WTC11 (cell line): ENCODE data around the gene COL18A1. TPM values are rescaled to one million over a fixed set of nuclear protein-coding genes. Genes with fewer than 3 reads are reported as not detected.

Experiments used
- ATAC-seq: fragments of 200-7000 bp; cut with Tn5 transposase; 2 replicates; pipeline ENCODE4 v1.10.0; 2021; ENCODE audit warnings: mild to moderate bottlenecking, moderate library complexity
- CTCF ChIA-PET: fragments of 300-600 bp; sonication (Branson Sonifier 250); formaldehyde crosslinking; loops from one replicate; lab custom pipeline; 2021; ENCODE audit warnings: antibody characterized with exemption; lab: Charles Lee
- POLR2A ChIA-PET: fragments of 350-600 bp; sonication (Branson Sonifier 250); formaldehyde crosslinking; loops from one replicate; lab custom pipeline; 2021; ENCODE audit warnings: antibody characterized with exemption; lab: Charles Lee
- DNase-seq: peaks from one replicate; pipeline ENCODE4 v3.0.0; 2021; ENCODE audit warnings: low spot score
- H3K27ac Mint-ChIP-seq: 2 replicates; pipeline ENCODE4 v1.8.0; 2021; ENCODE audit warnings: mixed read lengths
- H3K27me3 Mint-ChIP-seq: 2 replicates; pipeline ENCODE4 v1.8.0; 2021; ENCODE audit warnings: low read depth, mild to moderate bottlenecking, moderate library complexity, mixed read lengths
- H3K36me3 Mint-ChIP-seq: 2 replicates; pipeline ENCODE4 v1.8.0; 2021; ENCODE audit warnings: mixed read lengths
- H3K4me1 Mint-ChIP-seq: 2 replicates; pipeline ENCODE4 v1.8.0; 2022; ENCODE audit warnings: mixed read lengths
- H3K4me3 Mint-ChIP-seq: 2 replicates; pipeline ENCODE4 v1.8.0; 2021; ENCODE audit warnings: mild to moderate bottlenecking, moderate library complexity, mixed read lengths
- H3K9me3 Mint-ChIP-seq: 2 replicates; pipeline ENCODE4 v1.8.0; 2021; ENCODE audit warnings: mixed read lengths
- ARID4B ChIP-seq: sonication (generic); formaldehyde crosslinking; IDR thresholded peaks from 2 replicates; pipeline ENCODE4 v1.8.0; 2023; ENCODE audit warnings: missing genetic modification reagents, mild to moderate bottlenecking, borderline replicate concordance
- CREM ChIP-seq: sonication (generic); formaldehyde crosslinking; IDR thresholded peaks from 2 replicates; pipeline ENCODE4 v1.8.1; 2022; ENCODE audit warnings: mild to moderate bottlenecking, missing genetic modification reagents, moderate library complexity
- ESRRA ChIP-seq: sonication (generic); formaldehyde crosslinking; IDR thresholded peaks from 2 replicates; pipeline ENCODE4 v1.8.1; 2022; ENCODE audit warnings: mild to moderate bottlenecking, missing genetic modification reagents, borderline replicate concordance
- ETV6 ChIP-seq: sonication (generic); formaldehyde crosslinking; IDR thresholded peaks from 2 replicates; pipeline ENCODE4 v1.8.1; 2022; ENCODE audit warnings: mild to moderate bottlenecking, missing genetic modification reagents
- GRHL2 ChIP-seq: fragments of 250-450 bp; sonication (Bioruptor Pico); IDR thresholded peaks from 2 replicates; pipeline ENCODE4 v1.8.0; 2022; ENCODE audit warnings: mild to moderate bottlenecking, moderate library complexity; ENCODE audit not compliant: insufficient replicate concordance, severe bottlenecking
- MXD4 ChIP-seq: fragments of 250-450 bp; sonication (Bioruptor Pico); IDR thresholded peaks from 2 replicates; pipeline ENCODE4 v1.8.0; 2021; ENCODE audit warnings: mild to moderate bottlenecking, moderate library complexity, borderline replicate concordance
- NFE2L1 ChIP-seq: sonication (generic); formaldehyde crosslinking; IDR thresholded peaks from 2 replicates; pipeline ENCODE4 v1.8.1; 2023; ENCODE audit warnings: missing genetic modification reagents
- PRRX2 ChIP-seq: fragments of 250-450 bp; sonication (Bioruptor Pico); IDR thresholded peaks from 2 replicates; pipeline ENCODE4 v1.8.0; 2021; ENCODE audit warnings: mild to moderate bottlenecking
- SMAD3 ChIP-seq: sonication (generic); formaldehyde crosslinking; IDR thresholded peaks from 2 replicates; pipeline ENCODE4 v1.8.0; 2022; ENCODE audit warnings: missing genetic modification reagents, mild to moderate bottlenecking, borderline replicate concordance
- SP1 ChIP-seq: sonication (generic); formaldehyde crosslinking; conservative IDR thresholded peaks from 2 replicates; pipeline ENCODE4 v1.8.1; 2022; ENCODE audit warnings: missing genetic modification reagents
- TEAD1 ChIP-seq: sonication (generic); formaldehyde crosslinking; IDR thresholded peaks from 2 replicates; pipeline ENCODE4 v1.8.0; 2022; ENCODE audit warnings: mild to moderate bottlenecking, missing genetic modification reagents
- ZNF425 ChIP-seq: fragments of 250-450 bp; sonication (Bioruptor Pico); conservative IDR thresholded peaks from 2 replicates; pipeline ENCODE4 v1.9.0; 2021; ENCODE audit warnings: mild to moderate bottlenecking
- ZNF512 ChIP-seq: sonication (generic); formaldehyde crosslinking; IDR thresholded peaks from 2 replicates; pipeline ENCODE4 v1.8.1; 2022; ENCODE audit warnings: missing genetic modification reagents, borderline replicate concordance
- ZNF532 ChIP-seq: fragments of 250-450 bp; sonication (Bioruptor Pico); IDR thresholded peaks from 2 replicates; pipeline ENCODE4 v1.9.0; 2021; ENCODE audit warnings: mild to moderate bottlenecking, borderline replicate concordance
- total RNA-seq: library from RNA; stranded (reverse); gene quantifications from 3 replicates; pipeline ENCODE4 v1.2.3, GENCODE V29; 2021

Gene COL18A1
- total RNA-seq, 1 experiment from 2014 or later: 231 TPM

- no peak for TF ChIP-seq ZNF512
- no peak for TF ChIP-seq NFE2L1 (CRISPR knock-in tag)
- no peak for TF ChIP-seq MXD4 (CRISPR knock-in tag)
- no peak for TF ChIP-seq ETV6
Observed at GRCh38 chr21:45534636-45535331, 129.8 kb downstream of the COL18A1 start (continued).

- POLR2A ChIA-PET: no interaction called here
- CTCF ChIA-PET: no interaction called here
- no peak overlapping the region for H3K27ac Mint-ChIP-seq
- TF ChIP-seq GRHL2 (CRISPR knock-in tag) (no peak), SP1 (no peak), SMAD3 (CRISPR knock-in tag) (no peak)
- H3K4me3 Mint-ChIP-seq: no peak overlapping the region
- no peaks in the 10 kb centered on the region for H3K9me3 Mint-ChIP-seq
- ATAC-seq: no peak
- no peaks in the 10 kb centered on the region for H3K27me3 Mint-ChIP-seq
- peaks cover 10% of the 10 kb centered on the region for H3K36me3 Mint-ChIP-seq
- peak; percentile 9 for DNase-seq
- H3K4me1 Mint-ChIP-seq: no peaks in the 10 kb centered on the region
Observed at GRCh38 chr21:45535341-45536081, 130.5 kb downstream of the COL18A1 start.

GRCh38 chr21:45536301-45537081 lies 131.5 kb downstream of the COL18A1 start:
- no peak for TF ChIP-seq ESRRA (CRISPR knock-in tag)
- POLR2A ChIA-PET: no interaction called here
- Mint-ChIP-seq H3K9me3 (no peaks in the 10 kb centered on the region), H3K4me3 (no peak overlapping the region), H3K27me3 (no peaks in the 10 kb centered on the region), H3K27ac (no peak overlapping the region), H3K36me3 (peaks cover 9% of the 10 kb centered on the region), H3K4me1 (peaks cover 3% of the 10 kb centered on the region; the same call in 1 of the 2 replicates)
- ATAC-seq: no peak
- peak; percentile 8 for DNase-seq
- CTCF ChIA-PET: no interaction called here

GRCh38 chr21:45537111-45537745 lies 132.3 kb downstream of the COL18A1 start:
- H3K36me3 Mint-ChIP-seq: 0 out of 2 replicates have a peak, but pooled peaks cover 5% of the 10 kb centered on the region
- no peak overlapping the region for H3K4me3 Mint-ChIP-seq
- ChIA-PET POLR2A (no interaction called here), CTCF (no interaction called here)
- TF ChIP-seq ZNF532 (CRISPR knock-in tag) (no peak), TEAD1 (CRISPR knock-in tag) (no peak), ZNF425 (CRISPR knock-in tag) (no peak), ARID4B (CRISPR knock-in tag) (no peak), PRRX2 (no peak), CREM (no peak)
- ATAC-seq (no peak), DNase-seq (peak; percentile 6)
- H3K27me3 Mint-ChIP-seq: no peaks in the 10 kb centered on the region
- H3K9me3 Mint-ChIP-seq: no peaks in the 10 kb centered on the region
- peaks cover 3% of the 10 kb centered on the region; the same call in 1 of the 2 replicates for H3K4me1 Mint-ChIP-seq
- H3K27ac Mint-ChIP-seq: no peak overlapping the region
